Dedifferentiated amniotic fluid mesenchymal stem cell (primary cell): Measurements from ENCODE around the gene BHLHE23.
"Not testable (repeated sequence)": the region's sequence is repeated elsewhere in the genome, so short reads cannot be mapped to it uniquely, and the experiment has no call there.

ENCODE experiments used
- DNase-seq: peaks from one replicate; pipeline ENCODE4 v3.0.0-alpha.2; 2016; ENCODE audit errors: extremely low spot score

BHLHE23 gene

DNA sequence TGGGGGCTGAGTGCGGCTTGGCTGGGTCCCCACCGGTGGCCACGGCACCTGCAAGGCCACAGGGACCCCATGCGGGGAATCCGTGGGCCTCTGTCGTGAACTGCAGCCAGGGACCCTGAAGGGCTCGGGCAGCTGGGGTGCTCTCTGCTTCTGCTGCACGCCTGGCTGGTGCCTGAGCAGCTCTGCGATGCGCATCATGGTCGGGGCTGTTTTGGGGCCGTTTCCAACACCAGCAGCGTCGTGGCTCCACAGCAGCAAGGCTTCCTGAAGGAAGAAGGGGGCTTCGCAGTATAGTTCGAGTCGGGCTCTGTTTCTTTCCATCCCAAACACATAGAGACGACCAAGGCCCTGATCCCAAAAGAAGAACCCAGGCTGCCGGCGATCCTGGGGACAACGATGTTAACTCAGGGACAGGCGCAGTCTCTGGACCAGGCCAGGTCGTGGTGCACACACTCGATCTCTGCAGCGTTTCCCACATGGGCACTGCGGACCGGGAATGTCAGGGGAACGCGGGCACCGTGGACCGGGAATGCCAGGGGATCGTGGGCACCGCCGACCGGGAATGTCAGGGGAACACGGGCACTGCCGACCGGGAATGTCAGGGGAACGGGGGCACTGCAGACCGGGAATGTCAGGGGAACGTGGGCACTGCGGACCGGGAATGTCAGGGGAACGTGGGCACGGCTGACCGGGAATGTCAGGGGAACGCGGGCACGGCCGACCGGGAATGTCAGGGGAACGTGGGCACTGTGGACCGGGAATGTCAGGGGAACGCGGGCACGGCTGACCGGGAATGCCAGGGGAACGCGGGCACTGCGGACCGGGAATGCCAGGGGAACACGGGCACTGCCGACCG lies 36.8 kb upstream of the BHLHE23 start:
- DNase-seq: no peak

DNA sequence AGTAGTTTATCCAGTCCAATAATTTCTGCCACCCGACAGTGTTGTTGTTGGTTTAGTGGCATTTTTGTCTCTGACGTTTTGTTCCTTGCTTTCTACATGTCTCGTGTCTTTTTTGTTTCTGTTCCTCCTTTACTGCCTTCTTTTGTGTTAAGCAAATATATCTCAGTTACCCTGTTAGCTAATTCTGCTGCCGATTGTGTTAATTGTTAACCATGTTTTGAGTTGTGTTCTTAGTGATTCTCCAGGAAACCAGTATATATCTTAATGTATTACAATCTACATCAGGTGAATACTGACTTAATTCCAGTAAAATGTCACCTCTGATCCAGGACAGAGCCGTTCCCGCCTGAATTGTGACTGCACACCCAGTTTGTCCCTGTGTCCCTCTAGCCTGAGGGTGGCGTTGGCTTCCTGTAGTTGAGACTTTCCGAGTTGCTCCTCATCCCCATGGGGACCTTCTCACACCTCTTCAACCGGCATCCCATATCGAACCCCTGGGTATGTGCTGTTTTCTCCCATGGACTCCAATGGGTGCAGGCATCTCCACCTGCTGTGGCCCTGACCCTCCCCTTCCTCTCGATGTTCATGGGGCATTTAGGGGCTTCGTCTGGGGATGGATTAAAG lies 35.8 kb upstream of the BHLHE23 start:
- DNase-seq: no peak

GRCh38 chr20:63041776-63042175 lies 35.0 kb upstream of the BHLHE23 start:
- DNase-seq: no peak

GRCh38 chr20:63037669-63038268 lies 31.0 kb upstream of the BHLHE23 start:
- DNase-seq: no peak

GRCh38 chr20:63036291-63036690 lies 29.5 kb upstream of the BHLHE23 start:
- no peak for DNase-seq

DNA sequence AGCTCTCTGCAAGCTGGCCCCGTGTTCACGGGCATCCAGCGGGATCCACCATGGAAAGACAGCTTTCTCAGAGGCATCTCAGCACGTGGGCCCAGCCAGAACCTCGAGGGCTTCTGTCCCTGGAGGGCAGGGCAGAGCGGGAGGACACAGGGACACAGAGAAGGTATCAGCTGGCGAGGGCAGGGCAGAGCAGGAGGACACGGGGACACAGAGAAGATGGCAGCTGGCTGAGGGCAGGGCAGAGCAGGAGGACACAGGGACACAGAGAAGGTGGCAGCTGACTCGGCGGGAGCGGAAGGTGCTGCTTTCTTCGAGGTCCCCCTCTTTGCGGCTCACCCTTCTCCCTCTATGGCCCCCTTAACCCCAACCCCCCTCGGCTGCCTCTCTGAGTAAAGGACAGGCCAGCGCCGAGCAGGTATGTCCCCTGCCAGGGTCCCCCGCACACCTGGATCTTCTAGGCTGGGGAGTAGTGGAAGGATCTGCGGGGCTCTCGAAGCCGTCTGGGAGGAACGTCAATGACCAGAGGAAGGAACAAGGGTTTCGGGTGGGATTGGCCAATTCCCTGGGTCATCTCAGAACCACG lies 28.9 kb upstream of the BHLHE23 start:
- DNase-seq: no peak

DNA sequence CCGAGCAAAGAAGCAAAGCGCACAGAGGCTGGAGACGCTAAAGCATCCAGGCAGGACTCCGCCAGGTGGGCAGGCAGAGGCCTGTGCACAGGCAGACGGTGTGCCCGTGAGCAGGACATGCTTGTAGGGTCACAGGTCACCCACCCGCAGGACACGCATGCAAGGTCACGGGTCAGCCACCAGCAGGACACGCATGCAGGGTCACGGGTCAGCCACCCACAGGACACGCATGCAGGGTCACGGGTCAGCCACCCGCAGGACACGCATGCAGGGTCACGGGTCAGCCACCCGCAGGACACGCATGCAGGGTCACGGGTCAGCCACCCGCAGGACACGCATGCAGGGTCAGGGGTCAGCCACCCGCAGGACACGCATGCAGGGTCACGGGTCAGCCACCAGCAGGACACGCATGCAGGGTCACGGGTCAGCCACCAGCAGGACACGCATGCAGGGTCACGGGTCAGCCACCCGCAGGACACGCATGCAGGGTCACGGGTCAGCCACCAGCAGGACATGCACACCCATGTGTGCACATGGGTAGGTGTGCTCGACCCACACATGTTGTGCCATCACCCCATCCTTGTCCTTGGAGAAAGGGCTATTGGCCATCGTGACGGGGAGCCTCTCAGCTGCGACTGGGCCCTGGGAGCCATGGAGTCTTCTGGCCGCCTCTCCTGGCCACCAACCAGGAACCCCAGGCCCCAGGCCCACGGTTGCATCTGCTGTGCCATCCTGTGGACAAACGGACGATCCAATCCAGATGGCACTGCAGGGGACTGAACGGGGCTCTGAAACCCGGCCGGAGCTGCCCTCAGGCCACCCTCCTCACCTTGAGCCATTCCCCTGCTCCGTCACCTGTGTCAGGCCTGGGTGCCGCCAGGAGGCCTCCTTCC lies 28.2 kb upstream of the BHLHE23 start:
- DNase-seq: not testable (repeated sequence)

- DNase-seq: no peak
Observed at GRCh38 chr20:63033794-63034709, 27.3 kb upstream of the BHLHE23 start.

GRCh38 chr20:63032861-63033793 lies 26.4 kb upstream of the BHLHE23 start:
- DNase-seq: no peak

- DNase-seq: no peak
Observed at GRCh38 chr20:63032026-63032800, 25.4 kb upstream of the BHLHE23 start.

DNA sequence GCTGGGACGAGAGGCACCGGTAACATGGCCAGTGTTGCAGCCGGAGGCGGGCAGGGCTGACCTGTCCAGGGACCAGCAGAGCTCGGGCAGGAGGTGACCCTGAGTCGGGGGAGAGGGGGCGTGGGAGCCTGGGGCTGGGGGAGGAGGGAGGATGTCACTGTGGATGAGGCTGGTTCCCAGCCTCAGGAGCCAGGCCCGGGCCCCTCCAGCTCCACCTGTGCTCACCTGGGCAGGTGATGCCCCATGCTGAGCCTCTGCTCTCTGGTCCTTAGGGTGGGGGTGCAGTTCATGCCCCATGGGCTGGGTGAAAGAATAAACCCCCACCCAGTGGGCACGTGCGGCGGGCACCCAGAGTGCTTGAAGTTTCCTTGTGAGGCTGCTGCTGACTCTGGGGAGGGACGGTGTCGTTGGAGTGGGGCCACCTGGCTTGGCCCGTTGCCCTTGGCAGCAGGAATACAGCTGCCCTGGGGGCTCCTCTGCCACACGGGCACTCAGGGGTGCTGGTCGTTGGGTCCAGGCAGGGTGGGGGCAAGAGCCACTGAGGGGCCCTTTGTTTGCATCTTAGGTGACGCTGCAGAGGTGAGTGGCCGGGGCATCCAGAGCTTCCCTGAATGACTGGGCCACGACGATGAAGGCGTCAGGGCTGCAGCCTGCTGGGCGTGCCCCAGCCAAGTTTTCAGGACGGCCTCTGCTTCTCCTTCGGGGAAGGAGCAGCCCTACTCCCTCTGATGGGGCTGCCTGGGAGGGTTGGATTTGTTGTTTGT lies 24.7 kb upstream of the BHLHE23 start:
- no peak for DNase-seq

DNA sequence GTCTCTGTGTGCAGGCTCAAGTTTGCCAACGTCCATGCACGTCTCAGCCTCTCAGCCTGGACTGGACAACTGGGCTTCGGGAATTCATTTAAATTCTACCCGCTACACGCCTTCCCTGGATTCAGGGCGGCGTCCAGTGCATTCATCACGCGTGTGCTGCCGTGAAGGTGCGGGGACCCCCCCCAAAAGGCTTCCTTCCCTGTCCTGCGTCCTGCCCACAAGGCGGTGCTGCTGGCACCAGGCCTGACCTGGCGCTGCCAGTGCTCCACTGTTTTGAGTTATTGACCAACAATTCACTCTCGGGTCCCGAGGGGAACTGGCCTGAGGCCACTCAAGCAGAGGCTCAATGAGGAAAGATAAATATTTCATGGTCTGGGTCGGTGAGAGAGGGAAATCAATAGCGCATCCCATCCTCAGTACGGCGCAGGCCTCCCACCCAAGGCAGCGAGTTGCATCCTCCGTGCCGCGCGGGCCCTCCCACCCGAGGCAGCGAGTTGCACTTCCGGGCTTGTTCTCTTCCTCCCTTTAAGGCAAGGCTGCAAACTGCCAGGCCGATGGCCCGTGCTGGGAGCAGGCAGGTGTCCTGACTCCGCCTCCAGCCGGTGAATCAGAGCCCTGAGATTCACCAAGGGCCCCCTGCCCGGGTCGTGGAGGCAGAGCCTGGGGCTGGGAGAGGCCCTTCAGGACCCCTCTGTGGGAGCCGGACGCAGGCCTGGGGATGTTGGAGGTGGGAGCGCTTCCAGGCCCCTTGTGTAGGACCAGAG lies 22.8 kb upstream of the BHLHE23 start:
- no peak for DNase-seq

- no peak for DNase-seq
Observed at GRCh38 chr20:63028461-63028921, 21.7 kb upstream of the BHLHE23 start.

- DNase-seq: no peak
Observed at GRCh38 chr20:63027922-63028389, 21.2 kb upstream of the BHLHE23 start.

- DNase-seq: no peak
Observed at GRCh38 chr20:63027221-63027921, 20.6 kb upstream of the BHLHE23 start.

DNA sequence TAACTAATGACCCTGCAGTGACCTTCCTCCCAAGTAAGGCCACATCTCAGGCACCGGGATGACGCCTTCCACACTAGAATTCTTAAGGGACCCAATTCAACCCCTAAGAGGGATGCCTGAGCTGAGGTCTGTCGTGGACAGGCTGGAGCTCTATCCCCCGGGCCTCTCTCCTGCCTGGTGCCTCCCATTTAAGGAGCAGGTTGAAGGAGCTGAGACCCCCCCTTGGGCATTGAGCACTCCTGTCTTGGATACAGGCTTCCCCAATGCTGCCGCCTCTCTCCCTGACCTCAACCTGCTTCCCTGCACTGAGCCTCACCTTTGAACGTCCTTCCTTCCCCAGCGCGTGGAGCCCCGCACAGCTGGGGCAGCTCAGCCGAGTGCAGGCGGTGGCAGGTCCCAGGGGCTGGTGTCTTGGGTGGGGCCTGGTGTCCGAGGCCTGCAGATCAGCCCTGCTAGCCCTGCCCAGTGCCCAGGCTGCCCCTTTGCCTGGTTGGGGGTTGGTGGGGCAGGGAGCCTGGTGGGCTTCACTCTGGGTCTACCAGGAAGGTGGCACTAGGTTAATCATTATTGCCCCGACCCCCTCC lies 19.9 kb upstream of the BHLHE23 start:
- DNase-seq: no peak
